UCSD-AML1 (cell line): Measurements from ENCODE around the gene DERL3.

ENCODE experiments used
- DNase-seq: peaks from one replicate; lab custom pipeline; 2025; ENCODE audit not compliant: unreplicated experiment; lab: John Stamatoyannopoulos, UW

Gene DERL3

GRCh38 chr22:23847991-23848864, 9.4 kb upstream of the DERL3 start:
- DNase-seq: no peak

GRCh38 chr22:23847310-23847920, 8.6 kb upstream of the DERL3 start:
- DNase-seq: no peak

GRCh38 chr22:23846081-23846469, 7.3 kb upstream of the DERL3 start:
- no peak for DNase-seq

GRCh38 chr22:23845265-23846080, 6.7 kb upstream of the DERL3 start:
- no peak for DNase-seq

GRCh38 chr22:23844739-23845202, 6.0 kb upstream of the DERL3 start:
- DNase-seq: no peak

GRCh38 chr22:23842599-23842998, 3.8 kb upstream of the DERL3 start:
- no peak for DNase-seq

GRCh38 chr22:23841736-23842445, 3.1 kb upstream of the DERL3 start:
- no peak for DNase-seq

GRCh38 chr22:23841292-23841691, 2.5 kb upstream of the DERL3 start:
- DNase-seq: no peak

GRCh38 chr22:23840026-23840425, 1.2 kb upstream of the DERL3 start:
- DNase-seq: no peak

- DNase-seq: no peak
These were observed 710 bp downstream of the DERL3 start for GRCh38 chr22:23837911-23838680.

- DNase-seq: no peak
These were observed 1.3 kb downstream of the DERL3 start for GRCh38 chr22:23837496-23837859.

- no peak for DNase-seq
These were observed 1.9 kb downstream of the DERL3 start for GRCh38 chr22:23836692-23837495.

- DNase-seq: no peak
These were observed 2.5 kb downstream of the DERL3 start for GRCh38 chr22:23836281-23836680.

GRCh38 chr22:23835484-23836144, 3.2 kb downstream of the DERL3 start:
- DNase-seq: no peak

- DNase-seq: no peak
These were observed 3.9 kb downstream of the DERL3 start for GRCh38 chr22:23834793-23835483.

GRCh38 chr22:23834406-23834792, 4.4 kb downstream of the DERL3 start:
- no peak for DNase-seq

GRCh38 chr22:23833911-23834317, 4.9 kb downstream of the DERL3 start:
- DNase-seq: no peak

- no peak for DNase-seq
These were observed 5.6 kb downstream of the DERL3 start for GRCh38 chr22:23833017-23833751.
